CD14-positive monocyte (primary cell): ENCODE measurements around the gene ZNF76. TPM values are rescaled to one million over a fixed set of nuclear protein-coding genes. Genes with fewer than 3 reads are reported as not detected.
"Not testable (repeated sequence)": the region's sequence is repeated elsewhere in the genome, so short reads cannot be mapped to it uniquely, and the experiment has no call there.

ENCODE experiments used
- DNase-seq, 3 donors: peaks; one replicate each; pipeline ENCODE4 v3.0.0-alpha.2; 2011 to 2022
- H2AFZ ChIP-seq: 2 replicates; pipeline ENCODE4 v1.6.0; 2012; ENCODE audit warnings: mild to moderate bottlenecking, low read depth, low read length, inconsistent platforms; ENCODE audit not compliant: insufficient read depth, poor library complexity, severe bottlenecking
- H3K27ac ChIP-seq, 2 donors: 1 replicate in 1 of 2; 2 replicates in 1 of 2; pipeline ENCODE4 v1.5.1; 2012 to 2013; ENCODE audit warnings: low read length in 2 of 2, control low read depth in 1 of 2, inconsistent platforms in 1 of 2, low read depth in 1 of 2, mild to moderate bottlenecking in 1 of 2
- H3K27me3 ChIP-seq, 2 donors: one replicate each; pipeline versions ENCODE4 v1.6.0 to v1.6.1; 2011 to 2013; ENCODE audit warnings: low read length in 2 of 2; ENCODE audit not compliant: control insufficient read depth in 2 of 2, insufficient read depth in 2 of 2
- H3K36me3 ChIP-seq, 2 donors: replicated peaks in 1 of 2; 1 replicate in 1 of 2; 2 replicates in 1 of 2; pipeline versions ENCODE4 v1.5.1 to v1.6.1; 2012 to 2013; ENCODE audit warnings: low read length in 2 of 2, control low read depth in 1 of 2, inconsistent platforms in 1 of 2, mild to moderate bottlenecking in 1 of 2; ENCODE audit not compliant: insufficient read depth in 2 of 2, control insufficient read depth in 1 of 2
- H3K4me1 ChIP-seq, 2 donors: 1 replicate in 1 of 2; 2 replicates in 1 of 2; pipeline versions ENCODE4 v1.5.1 to v1.6.1; 2012 to 2013; ENCODE audit warnings: low read length in 2 of 2, control low read depth in 1 of 2, inconsistent platforms in 1 of 2, mild to moderate bottlenecking in 1 of 2, moderate library complexity in 1 of 2; ENCODE audit not compliant: insufficient read depth in 2 of 2, control insufficient read depth in 1 of 2
- H3K4me2 ChIP-seq: replicated peaks from 2 replicates; pipeline ENCODE3; 2012; ENCODE audit warnings: low read length, moderate library complexity, mild to moderate bottlenecking; ENCODE audit not compliant: poor library complexity, severe bottlenecking; ENCODE audit errors: extremely low read depth
- H3K4me3 ChIP-seq, 3 experiments: fragments of 200-600 bp in 1 of 3; sonication (generic) in 1 of 3; replicated peaks in 1 of 3; 1 replicate in 2 of 3; 2 replicates in 1 of 3; pipeline ENCODE4 v1.5.1; 2011 to 2013; ENCODE audit warnings: low read length in 3 of 3, mild to moderate bottlenecking in 3 of 3, control low read depth in 2 of 3, low read depth in 2 of 3, inconsistent platforms in 1 of 3, moderate library complexity in 1 of 3
- H3K79me2 ChIP-seq: 2 replicates; pipeline ENCODE4 v1.6.0; 2012; ENCODE audit warnings: mild to moderate bottlenecking, control low read depth, inconsistent platforms, low read length, moderate library complexity; ENCODE audit not compliant: insufficient read depth
- H3K9ac ChIP-seq: 2 replicates; pipeline ENCODE4 v1.6.0; 2017; ENCODE audit warnings: low read length, mild to moderate bottlenecking; ENCODE audit not compliant: insufficient read depth, poor library complexity, severe bottlenecking
- H3K9me3 ChIP-seq, 2 donors: replicated peaks in 1 of 2; 1 replicate in 1 of 2; 2 replicates in 1 of 2; pipeline versions ENCODE4 v1.5.1 to v1.6.1; 2012 to 2013; ENCODE audit warnings: low read length in 2 of 2, control low read depth in 1 of 2; ENCODE audit not compliant: control insufficient read depth in 1 of 2, insufficient read depth in 1 of 2
- H4K20me1 ChIP-seq: 2 replicates; pipeline ENCODE4 v1.6.0; 2012; ENCODE audit warnings: mild to moderate bottlenecking, low read length, control low read depth, moderate library complexity; ENCODE audit not compliant: insufficient read depth
- H3K27ac Mint-ChIP-seq, 7 donors: one replicate each; pipeline ENCODE4 v1.8.0; 2020; ENCODE audit warnings: mild to moderate bottlenecking in 7 of 7, mixed read lengths in 7 of 7, moderate library complexity in 6 of 7, inconsistent platforms in 2 of 7
- H3K27me3 Mint-ChIP-seq, 3 donors: one replicate each; pipeline ENCODE4 v1.8.0; 2021 to 2022; ENCODE audit warnings: low read depth in 3 of 3, mild to moderate bottlenecking in 3 of 3, mixed read lengths in 3 of 3, moderate library complexity in 3 of 3, inconsistent platforms in 1 of 3
- H3K36me3 Mint-ChIP-seq, 2 donors: one replicate each; pipeline ENCODE4 v1.8.0; 2020; ENCODE audit warnings: mixed read lengths in 2 of 2, inconsistent platforms in 1 of 2, mild to moderate bottlenecking in 1 of 2
- H3K4me1 Mint-ChIP-seq: one replicate; pipeline ENCODE4 v1.8.0; 2020; ENCODE audit warnings: mild to moderate bottlenecking, mixed read lengths
- H3K4me3 Mint-ChIP-seq, 2 donors: one replicate each; pipeline ENCODE4 v1.8.0; 2020; ENCODE audit warnings: mild to moderate bottlenecking in 2 of 2, mixed read lengths in 2 of 2, moderate library complexity in 1 of 2
- H3K9me3 Mint-ChIP-seq, 7 donors: one replicate each; pipeline ENCODE4 v1.8.0; 2020 to 2022; ENCODE audit warnings: mixed read lengths in 7 of 7, mild to moderate bottlenecking in 6 of 7, moderate library complexity in 6 of 7, inconsistent platforms in 2 of 7
- WGBS: methylation state at CpG from one replicate; pipeline ENCODE4 v1.1.5; 2013; ENCODE audit warnings: missing lambda C conversion rate; ENCODE audit not compliant: insufficient coverage; 5-methylcytosine and 5-hydroxymethylcytosine counted together
- intact Hi-C, 2 donors: fragments of 100-400 bp; cut with micrococcal nuclease; formaldehyde crosslinking; loops; one replicate each; pipeline versions ENCODE4 v1.15.0 to v1.15.1; 2023
- polyA plus RNA-seq, 3 donors: library from polyadenylated mRNA; depleted of rRNA in 1 of 3; unstranded in 2 of 3; stranded (reverse) in 1 of 3; fragments of 300-500 nt in 2 of 3; fragments of >200 nt in 1 of 3; fragmentation: Illumina TruSeq in 2 of 3; gene quantifications; 1 replicate in 2 of 3; 2 replicates in 1 of 3; pipeline ENCODE4 v1.2.3, GENCODE V29; 2012 to 2021
- TF ChIP-seq, protein P1 (sequence below): fragments of 200-600 bp; IDR thresholded peaks from one replicate; pipeline ENCODE4 v1.8.0; 2022; ENCODE audit warnings: antibody characterized with exemption, mild to moderate bottlenecking

Gene ZNF76
- polyA plus RNA-seq, 3 donors, result 6.8 to 49.7 (median 9.6) TPM

DNA sequence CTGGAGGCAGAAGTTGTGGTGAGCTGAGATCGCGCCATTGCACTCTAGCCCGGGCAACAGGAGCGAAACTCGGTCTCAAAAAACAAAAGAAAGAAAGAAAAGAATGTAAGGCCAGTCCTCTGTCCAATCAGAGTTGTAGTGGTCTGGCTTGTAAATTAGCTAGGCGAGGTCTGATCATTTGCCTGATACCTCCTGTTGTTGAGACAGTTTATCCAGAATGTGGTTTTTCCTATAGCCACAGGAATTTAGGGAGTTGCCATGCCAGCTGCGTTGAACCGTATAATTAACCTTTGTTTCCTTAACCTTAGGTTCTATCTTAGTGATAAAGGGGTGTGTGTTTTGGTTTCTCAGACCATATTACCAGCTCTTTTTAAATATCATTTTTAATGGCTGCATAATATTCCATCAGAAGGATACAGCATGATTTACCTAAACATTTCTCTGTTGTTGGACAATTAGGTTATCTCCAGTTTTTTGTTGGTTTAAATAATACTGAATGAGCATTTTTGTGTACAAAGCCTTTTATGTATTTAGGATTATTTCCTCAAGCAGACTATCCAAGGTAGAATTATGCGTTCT lies 71.1 kb downstream of the ZNF76 start:
- Mint-ChIP-seq H3K27ac (no peak overlapping the region), H3K36me3 (peaks cover 14 to 33% of the 10 kb centered on the region in 2 donors), H3K4me1 (peaks cover 10% of the 10 kb centered on the region), H3K4me3 (no peak overlapping the region), H3K27me3 (peaks cover 3 to 11% (median 7%) of the 10 kb centered on the region in 3 donors), H3K9me3 (peaks cover 15 to 23% (median 18%) of the 10 kb centered on the region in 7 donors)
- TF ChIP-seq, protein P1, sequence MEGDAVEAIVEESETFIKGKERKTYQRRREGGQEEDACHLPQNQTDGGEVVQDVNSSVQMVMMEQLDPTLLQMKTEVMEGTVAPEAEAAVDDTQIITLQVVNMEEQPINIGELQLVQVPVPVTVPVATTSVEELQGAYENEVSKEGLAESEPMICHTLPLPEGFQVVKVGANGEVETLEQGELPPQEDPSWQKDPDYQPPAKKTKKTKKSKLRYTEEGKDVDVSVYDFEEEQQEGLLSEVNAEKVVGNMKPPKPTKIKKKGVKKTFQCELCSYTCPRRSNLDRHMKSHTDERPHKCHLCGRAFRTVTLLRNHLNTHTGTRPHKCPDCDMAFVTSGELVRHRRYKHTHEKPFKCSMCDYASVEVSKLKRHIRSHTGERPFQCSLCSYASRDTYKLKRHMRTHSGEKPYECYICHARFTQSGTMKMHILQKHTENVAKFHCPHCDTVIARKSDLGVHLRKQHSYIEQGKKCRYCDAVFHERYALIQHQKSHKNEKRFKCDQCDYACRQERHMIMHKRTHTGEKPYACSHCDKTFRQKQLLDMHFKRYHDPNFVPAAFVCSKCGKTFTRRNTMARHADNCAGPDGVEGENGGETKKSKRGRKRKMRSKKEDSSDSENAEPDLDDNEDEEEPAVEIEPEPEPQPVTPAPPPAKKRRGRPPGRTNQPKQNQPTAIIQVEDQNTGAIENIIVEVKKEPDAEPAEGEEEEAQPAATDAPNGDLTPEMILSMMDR, result no peak
- H3K27ac ChIP-seq, result no peak overlapping the region
- H3K27me3 ChIP-seq, result no peaks in the 10 kb centered on the region
- no peak overlapping the region for H3K4me3 ChIP-seq
- H2AFZ ChIP-seq, result no peak overlapping the region
- H3K4me2 ChIP-seq, result no peak overlapping the region
- no peaks in the 10 kb centered on the region for H3K9me3 ChIP-seq
- no peak for DNase-seq
- 98% methylated on average over 5 of the region's 9 CpGs for WGBS
- no peak overlapping the region for H3K9ac ChIP-seq
- no peaks in the 10 kb centered on the region for H3K4me1 ChIP-seq
- peaks cover 3% of the 10 kb centered on the region for H4K20me1 ChIP-seq
- intact Hi-C loops, result no loop called here
- H3K36me3 ChIP-seq, result peaks cover 0 to 15% of the 10 kb centered on the region in 2 donors
- no peaks in the 10 kb centered on the region for H3K79me2 ChIP-seq

DNA sequence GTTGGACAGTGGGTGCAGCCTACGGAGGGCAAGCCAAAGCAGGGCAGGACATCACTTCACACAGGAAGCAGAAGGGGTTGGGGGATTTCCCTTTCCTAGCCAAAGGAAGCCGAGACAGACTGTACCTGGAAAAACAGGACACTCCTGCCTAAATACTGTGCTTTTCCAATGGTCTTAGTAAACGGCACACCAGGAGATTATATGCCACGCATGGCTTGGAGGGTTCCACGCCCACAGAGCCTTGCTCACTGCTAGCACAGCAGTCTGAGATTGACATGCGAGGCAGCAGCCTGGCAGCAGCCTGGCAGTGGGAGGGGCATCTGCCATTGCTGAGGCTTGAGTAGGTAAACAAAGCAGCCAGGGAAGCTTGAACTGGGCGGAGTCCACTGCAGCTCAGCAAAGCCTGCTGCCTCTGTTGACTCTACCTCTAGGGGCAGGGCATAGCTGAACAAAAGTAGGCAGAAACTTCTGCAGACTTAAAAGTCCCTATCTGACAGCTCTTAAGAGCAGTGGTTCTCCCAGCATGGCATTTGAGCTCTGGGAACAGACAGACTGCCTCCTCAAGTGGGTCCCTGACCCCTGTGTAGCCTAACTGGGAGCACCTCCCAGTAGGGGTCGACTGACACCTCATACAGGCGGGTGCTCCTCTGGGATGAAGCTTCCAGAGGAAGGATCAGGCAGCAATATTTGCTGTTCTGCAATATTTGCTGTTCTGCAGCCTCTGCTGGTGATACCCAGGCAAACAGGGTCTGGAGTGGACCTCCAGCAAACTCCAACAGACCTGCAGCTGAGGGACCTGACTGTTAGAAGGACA lies 72.7 kb downstream of the ZNF76 start:
- H3K79me2 ChIP-seq, H3K9me3 ChIP-seq, H3K27ac Mint-ChIP-seq, H3K4me1 ChIP-seq, H4K20me1 ChIP-seq, intact Hi-C loops, DNase-seq, H3K27me3 ChIP-seq, H3K4me3 Mint-ChIP-seq, H2AFZ ChIP-seq, H3K4me2 ChIP-seq, H3K27ac ChIP-seq, H3K9ac ChIP-seq, H3K4me3 ChIP-seq: not testable (repeated sequence)
- Mint-ChIP-seq H3K36me3 (peaks cover 14 to 26% of the 10 kb centered on the region in 2 donors), H3K4me1 (peaks cover 13% of the 10 kb centered on the region), H3K9me3 (peaks cover 17 to 26% (median 18%) of the 10 kb centered on the region in 7 donors), H3K27me3 (peaks cover 4 to 14% (median 9%) of the 10 kb centered on the region in 3 donors)
- 92% methylated on average over 8 of the region's 9 CpGs for WGBS
- H3K36me3 ChIP-seq, result peaks cover 0 to 14% of the 10 kb centered on the region in 2 donors
